Transverse colon (tissue), 4 donors: Measurements from ENCODE around the gene SHH. TPM values are rescaled to one million over a fixed set of nuclear protein-coding genes. Genes with fewer than 3 reads are reported as not detected.

Experiments used
- DNase-seq: peaks from one replicate; pipeline ENCODE4 v3.0.0-alpha.2; 2019
- H3K27ac ChIP-seq, 4 donors: fragments of 200-600 bp; sonication (generic); 2 replicates each; pipeline ENCODE4 v1.5.1; 2016 to 2018; ENCODE audit warnings: inconsistent platforms in 4 of 4
- H3K27me3 ChIP-seq: fragments of 200-600 bp; sonication (generic); 2 replicates; pipeline ENCODE4 v1.5.1; 2017; ENCODE audit warnings: inconsistent platforms
- H3K36me3 ChIP-seq, 4 donors: fragments of 200-600 bp; sonication (generic); 2 replicates each; pipeline ENCODE4 v1.5.1; 2017 to 2019; ENCODE audit warnings: inconsistent platforms in 4 of 4
- H3K4me1 ChIP-seq, 4 donors: fragments of 200-600 bp; sonication (generic); 2 replicates each; pipeline ENCODE4 v1.5.1; 2017 to 2020; ENCODE audit warnings: inconsistent platforms in 4 of 4
- H3K4me3 ChIP-seq, 4 donors: fragments of 200-600 bp; sonication (generic); 1 replicate in 1 of 4; 2 replicates in 3 of 4; pipeline versions ENCODE4 v1.5.1 to v1.6.1; 2017 to 2019; ENCODE audit warnings: inconsistent platforms in 4 of 4
- H3K9me3 ChIP-seq, 2 donors: fragments of 200-600 bp; sonication (generic); 2 replicates each; pipeline ENCODE4 v1.5.1; 2017 to 2019; ENCODE audit warnings: inconsistent platforms in 2 of 2
- EP300 ChIP-seq: sonication (generic); formaldehyde crosslinking; IDR thresholded peaks from one replicate; pipeline ENCODE4 v1.6.1; 2017; ENCODE audit warnings: antibody characterized with exemption, low read depth
- POLR2A ChIP-seq: fragments of 450-650 bp; IDR thresholded peaks from one replicate; pipeline ENCODE4 v1.6.1; 2016; ENCODE audit warnings: antibody characterized with exemption, mild to moderate bottlenecking, moderate library complexity
- POLR2AphosphoS5 ChIP-seq, 3 donors: sonication (generic); formaldehyde crosslinking; IDR thresholded peaks; one replicate each; pipeline ENCODE4 v1.6.1; 2016; ENCODE audit warnings: antibody characterized with exemption in 3 of 3
- WGBS, 2 donors: methylation state at CpG; one replicate each; pipeline ENCODE4 v1.1.5; 2018; ENCODE audit warnings: low coverage in 1 of 2; 5-methylcytosine and 5-hydroxymethylcytosine counted together
- in situ Hi-C, 4 donors: fragments of 200-750 bp; cut with MboI; loops; one replicate each; pipeline versions ENCODE4 v1.15.0 to v1.15.1; 2017; ENCODE audit warnings: low sequenced_read_pairs in 3 of 4, low pct_ligation_motif_present in 1 of 4, low pct_unique_long_range_greater_than_20kb in 1 of 4
- intact Hi-C: fragments of 100-400 bp; cut with DNase I; formaldehyde crosslinking; loops from one replicate; pipeline ENCODE4 v1.15.1; 2023; ENCODE audit warnings: low total_unique reads
- total RNA-seq, 4 donors: library from RNA; depleted of rRNA; stranded (reverse); fragments of >200 nt; gene quantifications; one replicate each; pipeline ENCODE4 v1.1.0, GENCODE V29; 2016
- TF ChIP-seq, protein P1 (sequence below), 5 experiments: fragments of 200-600 bp in 3 of 5; fragments of 450-650 bp in 2 of 5; sonication (generic) in 3 of 5; IDR thresholded peaks; 1 replicate in 2 of 5; 2 replicates in 3 of 5; pipeline ENCODE4 v1.5.1; 2016 to 2017; ENCODE audit warnings: antibody characterized with exemption in 5 of 5, inconsistent platforms in 3 of 5, mild to moderate bottlenecking in 2 of 5, moderate library complexity in 1 of 5

Gene SHH
- total RNA-seq, 4 donors from 2014 or later = 0.40 to 3.7 (median 2.0) TPM

DNA sequence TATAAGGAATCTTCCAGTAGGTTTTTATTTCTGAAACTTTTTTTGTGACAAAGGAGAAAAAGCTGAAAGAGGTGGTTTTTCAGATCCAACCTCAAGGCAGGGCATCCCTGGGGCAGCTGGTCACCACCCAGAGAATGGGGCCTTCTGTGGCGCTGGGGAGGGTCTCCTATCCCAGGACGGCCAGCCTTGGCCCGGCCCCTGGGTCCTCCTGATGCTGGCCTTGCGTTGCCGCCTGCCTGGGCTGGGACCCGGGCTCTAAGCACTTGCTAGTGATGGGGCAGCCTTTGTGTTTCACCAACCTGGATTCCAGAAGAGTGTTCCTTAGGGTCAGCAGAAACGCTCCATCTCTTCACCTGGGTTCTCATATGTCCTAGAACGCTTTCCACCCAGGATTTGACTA, 16.3 kb downstream of the SHH start:
- Histone ChIP-seq H3K4me1 (peaks cover 0 to 8% (median 8%) of the 10 kb centered on the region in 4 donors), H3K36me3 (no peaks in the 10 kb centered on the region), H3K27ac (no peak overlapping the region), H3K9me3 (no peaks in the 10 kb centered on the region), H3K4me3 (no peak overlapping the region), H3K27me3 (peaks cover 50% of the 10 kb centered on the region)
- in situ Hi-C loops = loop anchor here in 1 of 4 donors (25.0 kb wide), 1 partner anchor 1016 kb away; no protein-coding TSS in a partner anchor
- 40 to 90% methylated on average over 1 to 8 of the region's 8 CpGs for WGBS, 2 donors
- no peak for TF ChIP-seq POLR2AphosphoS5 (IDR thresholded peaks at IDR 0.05)
- no peak for TF ChIP-seq EP300
- no peak for TF ChIP-seq POLR2A
- TF ChIP-seq, protein P1, sequence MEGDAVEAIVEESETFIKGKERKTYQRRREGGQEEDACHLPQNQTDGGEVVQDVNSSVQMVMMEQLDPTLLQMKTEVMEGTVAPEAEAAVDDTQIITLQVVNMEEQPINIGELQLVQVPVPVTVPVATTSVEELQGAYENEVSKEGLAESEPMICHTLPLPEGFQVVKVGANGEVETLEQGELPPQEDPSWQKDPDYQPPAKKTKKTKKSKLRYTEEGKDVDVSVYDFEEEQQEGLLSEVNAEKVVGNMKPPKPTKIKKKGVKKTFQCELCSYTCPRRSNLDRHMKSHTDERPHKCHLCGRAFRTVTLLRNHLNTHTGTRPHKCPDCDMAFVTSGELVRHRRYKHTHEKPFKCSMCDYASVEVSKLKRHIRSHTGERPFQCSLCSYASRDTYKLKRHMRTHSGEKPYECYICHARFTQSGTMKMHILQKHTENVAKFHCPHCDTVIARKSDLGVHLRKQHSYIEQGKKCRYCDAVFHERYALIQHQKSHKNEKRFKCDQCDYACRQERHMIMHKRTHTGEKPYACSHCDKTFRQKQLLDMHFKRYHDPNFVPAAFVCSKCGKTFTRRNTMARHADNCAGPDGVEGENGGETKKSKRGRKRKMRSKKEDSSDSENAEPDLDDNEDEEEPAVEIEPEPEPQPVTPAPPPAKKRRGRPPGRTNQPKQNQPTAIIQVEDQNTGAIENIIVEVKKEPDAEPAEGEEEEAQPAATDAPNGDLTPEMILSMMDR (IDR thresholded peaks at IDR 0.05) = no peak
- no peak for DNase-seq
- intact Hi-C loops = no loop called here

DNA sequence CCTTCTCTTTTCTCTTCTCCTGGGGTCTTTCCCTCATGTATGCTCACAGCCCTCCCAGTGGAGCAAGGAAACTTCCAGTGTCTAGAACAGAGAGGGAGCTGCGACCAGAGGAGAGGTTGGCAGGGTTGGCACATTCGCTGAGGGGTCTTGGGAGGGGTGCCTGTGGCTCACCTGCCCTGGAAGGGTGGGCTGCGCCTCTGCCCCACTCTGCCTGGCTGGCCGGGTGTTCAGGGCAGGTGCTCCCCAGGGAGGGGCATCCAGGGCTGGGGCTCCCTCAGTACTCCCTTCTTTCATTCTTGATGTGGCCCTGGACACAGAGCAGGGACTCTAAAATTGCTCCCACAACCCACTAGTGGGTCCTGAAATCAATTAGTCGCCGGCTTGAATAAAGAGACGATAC, 16.9 kb downstream of the SHH start:
- 89% methylated on average over 7 of the region's 7 CpGs; no CpG with 5 or more reads in 1 of the 2 donors for WGBS, 2 donors
- no peak for DNase-seq
- H3K27ac ChIP-seq = no peak overlapping the region
- peaks cover 45% of the 10 kb centered on the region for H3K27me3 ChIP-seq
- no peaks in the 10 kb centered on the region for H3K9me3 ChIP-seq
- peaks cover 0 to 8% (median 8%) of the 10 kb centered on the region in 4 donors for H3K4me1 ChIP-seq
- TF ChIP-seq EP300 (no peak), POLR2AphosphoS5 (IDR thresholded peaks at IDR 0.05) (no peak), POLR2A (no peak)
- TF ChIP-seq, protein P1 (IDR thresholded peaks at IDR 0.05) = no peak
- no peaks in the 10 kb centered on the region for H3K36me3 ChIP-seq
- intact Hi-C loops (no loop called here), in situ Hi-C loops (loop anchor here in 1 of 4 donors (25.0 kb wide), 1 partner anchor 1017 kb away; no protein-coding TSS in a partner anchor)
- no peak overlapping the region for H3K4me3 ChIP-seq

DNA sequence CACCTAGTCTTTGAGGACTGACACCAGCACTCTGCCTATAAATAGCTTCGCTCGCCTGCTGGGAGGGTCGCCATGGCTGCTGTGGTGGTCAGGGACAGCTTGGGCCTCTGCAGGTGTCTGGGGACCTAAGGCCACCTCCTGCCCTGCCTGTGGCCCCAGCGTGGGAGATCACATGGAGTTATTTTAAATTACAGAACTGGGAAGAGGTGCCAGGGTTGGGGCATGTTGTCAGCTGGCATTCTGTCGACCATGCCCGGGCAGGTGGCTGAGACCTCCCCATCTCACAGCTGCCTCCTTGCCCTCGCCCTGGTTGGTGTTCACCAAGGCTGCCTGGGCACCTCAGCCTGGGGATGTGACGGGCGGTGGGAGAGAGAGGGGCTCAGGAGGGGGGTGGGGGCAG, 18.1 kb downstream of the SHH start:
- no peak for DNase-seq
- in situ Hi-C loops = loop anchor here in 1 of 4 donors (25.0 kb wide), 1 partner anchor 1018 kb away; no protein-coding TSS in a partner anchor
- WGBS, 2 donors = 83% methylated on average over 9 of the region's 9 CpGs; no CpG with 5 or more reads in 1 of the 2 donors
- TF ChIP-seq POLR2A = no peak
- no peak for TF ChIP-seq EP300
- TF ChIP-seq, protein P1 (IDR thresholded peaks at IDR 0.05) = no peak
- TF ChIP-seq POLR2AphosphoS5 (IDR thresholded peaks at IDR 0.05) = no peak
- Histone ChIP-seq H3K27ac (no peak overlapping the region), H3K9me3 (no peaks in the 10 kb centered on the region), H3K36me3 (no peaks in the 10 kb centered on the region), H3K4me1 (peaks cover 0 to 8% (median 8%) of the 10 kb centered on the region in 4 donors), H3K27me3 (peaks cover 34% of the 10 kb centered on the region), H3K4me3 (no peak overlapping the region)
- intact Hi-C loops = no loop called here

DNA sequence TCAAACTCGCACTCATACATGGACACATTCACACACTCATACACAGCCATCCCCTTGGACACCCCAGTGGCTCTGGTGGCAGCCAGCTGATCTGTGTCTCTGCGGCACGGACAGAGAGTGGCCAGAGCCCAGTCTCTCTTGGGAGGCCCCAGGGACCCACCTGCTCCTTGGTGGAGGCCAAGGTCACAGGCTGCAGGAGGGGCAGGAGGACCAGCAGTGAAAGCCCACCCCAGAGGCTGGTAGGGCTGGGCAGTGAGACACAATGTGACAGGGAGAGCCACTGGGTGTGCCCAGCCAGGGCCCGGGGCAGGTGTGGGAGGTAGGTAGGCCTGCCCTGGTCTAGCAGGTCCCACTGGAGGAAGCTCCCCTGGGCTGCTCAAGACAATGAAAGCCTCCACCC, 18.5 kb downstream of the SHH start:
- peaks cover 0 to 8% (median 8%) of the 10 kb centered on the region in 4 donors for H3K4me1 ChIP-seq
- DNase-seq = no peak
- no peak overlapping the region for H3K27ac ChIP-seq
- H3K36me3 ChIP-seq = no peaks in the 10 kb centered on the region
- H3K9me3 ChIP-seq = no peaks in the 10 kb centered on the region
- WGBS, 2 donors = 74% methylated on average over 4 of the region's 4 CpGs; no CpG with 5 or more reads in 1 of the 2 donors
- in situ Hi-C loops (loop anchor here in 1 of 4 donors (25.0 kb wide), 1 partner anchor 1019 kb away; no protein-coding TSS in a partner anchor), intact Hi-C loops (no loop called here)
- TF ChIP-seq POLR2AphosphoS5 (IDR thresholded peaks at IDR 0.05) = no peak
- TF ChIP-seq, protein P1 (IDR thresholded peaks at IDR 0.05) = no peak
- TF ChIP-seq POLR2A = no peak
- TF ChIP-seq EP300 = no peak
- H3K27me3 ChIP-seq = peaks cover 30% of the 10 kb centered on the region
- H3K4me3 ChIP-seq = no peak overlapping the region
